Fibroblast of lung (primary cell): Measurements from ENCODE around the gene CBX6.

Experiments used
- CTCF ChIP-seq, 2 donors: IDR thresholded peaks in 1 of 2; conservative IDR thresholded peaks in 1 of 2; 1 replicate in 1 of 2; 2 replicates in 1 of 2; pipeline ENCODE4 v1.5.1; 2011 to 2012; ENCODE audit warnings: low read length in 2 of 2, control low read depth in 1 of 2, inconsistent platforms in 1 of 2, low read depth in 1 of 2, mild to moderate bottlenecking in 1 of 2
- EZH2 ChIP-seq: IDR thresholded peaks from 2 replicates; pipeline ENCODE4 v1.5.1; 2012; ENCODE audit warnings: low read length, control low read depth, mild to moderate bottlenecking; ENCODE audit errors: missing control alignments

GRCh38 chr22:38859581-38860282 lies 12.3 kb downstream of the CBX6 start:
- TF ChIP-seq EZH2, result no peak
- TF ChIP-seq CTCF (conservative IDR thresholded peaks at IDR 0.05 in 1 of 2, IDR thresholded peaks at IDR 0.05 in 1 of 2; ENCODE audit: low read depth in 1 of 2, low read length in 2 of 2), result no peak
